Trophoblast cell (in vitro differentiated cells and primary cell): ENCODE results near the gene RAF1.
A peak's percentile ranks its signal among the peaks of the same experiment; 100 is the strongest.

Experiments
- DNase-seq, 2 donors: peaks; one replicate each; pipeline ENCODE4 v3.0.0-alpha.2; 2016
- H2AFZ ChIP-seq: 2 replicates; pipeline ENCODE4 v1.6.1; 2013; ENCODE audit warnings: low read length, moderate library complexity, mild to moderate bottlenecking; ENCODE audit not compliant: insufficient read depth, poor library complexity
- H2AK5ac ChIP-seq: 2 replicates; pipeline ENCODE4 v1.6.1; 2013; ENCODE audit warnings: mild to moderate bottlenecking, low read length
- H2BK120ac ChIP-seq: 2 replicates; pipeline ENCODE4 v1.6.1; 2013; ENCODE audit warnings: low read length, mild to moderate bottlenecking, moderate library complexity; ENCODE audit not compliant: insufficient read depth, poor library complexity
- H2BK12ac ChIP-seq: 2 replicates; pipeline ENCODE4 v1.6.1; 2013; ENCODE audit warnings: mild to moderate bottlenecking, low read length, moderate library complexity
- H2BK5ac ChIP-seq: 2 replicates; pipeline ENCODE4 v1.6.1; 2013; ENCODE audit warnings: low read length, low read depth, moderate library complexity, mild to moderate bottlenecking; ENCODE audit not compliant: poor library complexity
- H3K14ac ChIP-seq: 2 replicates; pipeline ENCODE4 v1.6.1; 2013; ENCODE audit warnings: mild to moderate bottlenecking, low read length
- H3K18ac ChIP-seq: 2 replicates; pipeline ENCODE4 v1.6.1; 2013; ENCODE audit warnings: mild to moderate bottlenecking, low read length
- H3K23ac ChIP-seq: 2 replicates; pipeline ENCODE4 v1.6.1; 2013; ENCODE audit warnings: low read length
- H3K27ac ChIP-seq: 2 replicates; pipeline ENCODE4 v1.5.1; 2013; ENCODE audit warnings: low read depth, mild to moderate bottlenecking, inconsistent platforms, low read length, moderate library complexity
- H3K27me3 ChIP-seq: 2 replicates; pipeline ENCODE4 v1.6.1; 2013; ENCODE audit warnings: inconsistent platforms, mild to moderate bottlenecking, low read length, moderate library complexity; ENCODE audit not compliant: insufficient read depth
- H3K36me3 ChIP-seq, 2 experiments: 1 replicate in 1 of 2; 2 replicates in 1 of 2; pipeline ENCODE4 v1.6.1; 2013; ENCODE audit warnings: low read length in 2 of 2, mild to moderate bottlenecking in 2 of 2, moderate library complexity in 1 of 2; ENCODE audit not compliant: insufficient read depth in 2 of 2, control insufficient read depth in 1 of 2
- H3K4ac ChIP-seq: 2 replicates; pipeline ENCODE4 v1.6.1; 2013; ENCODE audit warnings: low read depth, mild to moderate bottlenecking, low read length, moderate library complexity
- H3K4me1 ChIP-seq, 2 experiments: 1 replicate in 1 of 2; 2 replicates in 1 of 2; pipeline ENCODE4 v1.6.1; 2013; ENCODE audit warnings: low read length in 2 of 2, mild to moderate bottlenecking in 2 of 2, moderate library complexity in 1 of 2; ENCODE audit not compliant: insufficient read depth in 2 of 2, control insufficient read depth in 1 of 2
- H3K4me2 ChIP-seq: 2 replicates; pipeline ENCODE4 v1.6.1; 2013; ENCODE audit warnings: inconsistent platforms, mild to moderate bottlenecking, low read length, moderate library complexity
- H3K4me3 ChIP-seq: 2 replicates; pipeline ENCODE4 v1.5.1; 2013; ENCODE audit warnings: mild to moderate bottlenecking, low read depth, low read length, inconsistent platforms
- H3K79me1 ChIP-seq: one replicate; pipeline ENCODE4 v1.6.1; 2013; ENCODE audit warnings: low read length
- H3K79me2 ChIP-seq: 2 replicates; pipeline ENCODE4 v1.6.1; 2013; ENCODE audit warnings: low read length, mild to moderate bottlenecking; ENCODE audit not compliant: control insufficient read depth, insufficient read depth, poor library complexity
- H3K9ac ChIP-seq: 2 replicates; pipeline ENCODE4 v1.6.1; 2013; ENCODE audit warnings: mild to moderate bottlenecking, low read length
- H3K9me3 ChIP-seq: 2 replicates; pipeline ENCODE4 v1.6.1; 2013; ENCODE audit warnings: low read depth, mild to moderate bottlenecking, control low read depth, inconsistent platforms, low read length; ENCODE audit not compliant: insufficient read depth
- H4K12ac ChIP-seq: 2 replicates; pipeline ENCODE4 v1.6.1; 2013; ENCODE audit warnings: low read depth, mild to moderate bottlenecking, low read length, moderate library complexity
- H4K8ac ChIP-seq: 2 replicates; pipeline ENCODE4 v1.6.1; 2013; ENCODE audit warnings: low read depth, mild to moderate bottlenecking, low read length, moderate library complexity
- H4K91ac ChIP-seq: one replicate; pipeline ENCODE4 v1.6.1; 2013; ENCODE audit warnings: low read depth, mild to moderate bottlenecking, low read length, moderate library complexity
- WGBS: extraction: QIAGEN DNeasy Blood & Tissue Kit; methylation state at CpG from one replicate; pipeline ENCODE4 v1.1.7; 2013; ENCODE audit warnings: missing lambda C conversion rate; ENCODE audit not compliant: insufficient read length, insufficient coverage; ENCODE audit errors: extremely low coverage; 5-methylcytosine and 5-hydroxymethylcytosine counted together

Gene RAF1

DNA sequence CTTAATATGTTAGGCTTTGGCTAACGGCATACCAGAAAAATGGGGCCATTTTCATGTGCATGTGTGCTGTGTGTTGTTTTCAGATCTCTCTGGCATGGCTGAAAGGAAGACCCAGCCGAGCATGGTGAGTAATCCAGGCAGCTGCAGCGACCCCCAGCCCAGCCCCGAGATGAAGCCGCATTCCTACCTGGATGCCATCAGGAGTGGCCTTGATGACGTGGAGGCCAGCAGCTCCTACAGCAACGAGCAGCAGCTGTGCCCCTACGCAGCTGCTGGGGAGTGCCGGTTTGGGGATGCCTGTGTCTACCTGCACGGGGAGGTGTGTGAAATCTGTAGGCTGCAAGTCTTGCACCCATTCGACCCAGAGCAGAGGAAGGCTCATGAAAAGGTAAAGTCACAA lies 91.9 kb downstream of the RAF1 start:
- whole genome bisulfite sequencing: no CpG with 5 or more reads among the region's 11 CpGs
- no peak overlapping the region for H2AFZ ChIP-seq
- no peak overlapping the region for H3K9ac ChIP-seq

DNA sequence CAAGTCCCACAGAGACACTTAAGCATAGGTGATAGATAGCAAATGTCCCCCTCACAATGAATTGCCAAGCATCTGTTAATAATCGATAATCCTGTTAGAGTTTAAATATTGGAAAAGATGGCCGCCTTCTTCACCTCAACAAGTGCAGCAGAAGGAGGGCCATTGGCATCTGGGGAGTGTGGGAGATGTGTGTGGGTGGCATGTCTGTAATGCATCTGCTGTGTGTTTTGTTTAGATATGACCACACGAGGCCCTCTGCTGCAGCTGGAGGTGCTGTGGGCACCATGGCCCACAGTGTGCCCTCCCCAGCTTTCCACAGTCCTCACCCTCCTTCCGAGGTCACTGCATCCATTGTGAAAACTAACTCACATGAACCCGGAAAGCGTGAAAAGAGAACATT lies 94.1 kb downstream of the RAF1 start:
- no peaks in the 10 kb centered on the region for H3K79me1 ChIP-seq
- no peak overlapping the region for H2AFZ ChIP-seq
- no peak overlapping the region for H2AK5ac ChIP-seq
- H3K4me2 ChIP-seq: no peak overlapping the region
- H3K79me2 ChIP-seq: peaks cover 6% of the 10 kb centered on the region
- H3K27ac ChIP-seq: no peak overlapping the region
- H4K8ac ChIP-seq: no peak overlapping the region
- no peak overlapping the region for H3K4ac ChIP-seq
- H3K4me3 ChIP-seq: no peak overlapping the region
- no peak overlapping the region for H2BK12ac ChIP-seq
- no peak overlapping the region for H4K91ac ChIP-seq
- no peak overlapping the region for H3K23ac ChIP-seq
- H3K18ac ChIP-seq: no peak overlapping the region
- H3K4me1 ChIP-seq: peaks cover 0 to 3% of the 10 kb centered on the region in 2 experiments
- no peak for DNase-seq
- no peaks in the 10 kb centered on the region for H3K27me3 ChIP-seq
- no peak overlapping the region for H3K9ac ChIP-seq
- no CpG with 5 or more reads among the region's 6 CpGs for WGBS
- no peak overlapping the region for H3K14ac ChIP-seq
- peaks cover 42% of the 10 kb centered on the region in 2 experiments for H3K36me3 ChIP-seq
- no peaks in the 10 kb centered on the region for H3K9me3 ChIP-seq
- no peak overlapping the region for H2BK120ac ChIP-seq
- H4K12ac ChIP-seq: no peak overlapping the region
- no peak overlapping the region for H2BK5ac ChIP-seq

More for the DNA sequence above, 91.9 kb downstream of the RAF1 start:
- H3K27me3 ChIP-seq: no peaks in the 10 kb centered on the region
- H2BK5ac ChIP-seq: no peak overlapping the region
- no peak overlapping the region for H3K4me2 ChIP-seq
- no peak overlapping the region for H3K4ac ChIP-seq
- peaks cover 53 to 62% of the 10 kb centered on the region in 2 experiments for H3K36me3 ChIP-seq
- H3K79me2 ChIP-seq: no peaks in the 10 kb centered on the region
- H3K27ac ChIP-seq: no peak overlapping the region
- no peak overlapping the region for H3K23ac ChIP-seq
- H2BK12ac ChIP-seq: no peak overlapping the region
- no peaks in the 10 kb centered on the region for H3K79me1 ChIP-seq
- H2AK5ac ChIP-seq: no peak overlapping the region
- H3K4me1 ChIP-seq: no peaks in the 10 kb centered on the region
- no peak overlapping the region for H4K12ac ChIP-seq
- no peak overlapping the region for H3K4me3 ChIP-seq
- H4K91ac ChIP-seq: no peak overlapping the region
- H3K9me3 ChIP-seq: no peaks in the 10 kb centered on the region
- H3K14ac ChIP-seq: no peak overlapping the region
- H4K8ac ChIP-seq: no peak overlapping the region
- no peak overlapping the region for H2BK120ac ChIP-seq
- DNase-seq: peak; percentile 92 to 94
- H3K18ac ChIP-seq: no peak overlapping the region

DNA sequence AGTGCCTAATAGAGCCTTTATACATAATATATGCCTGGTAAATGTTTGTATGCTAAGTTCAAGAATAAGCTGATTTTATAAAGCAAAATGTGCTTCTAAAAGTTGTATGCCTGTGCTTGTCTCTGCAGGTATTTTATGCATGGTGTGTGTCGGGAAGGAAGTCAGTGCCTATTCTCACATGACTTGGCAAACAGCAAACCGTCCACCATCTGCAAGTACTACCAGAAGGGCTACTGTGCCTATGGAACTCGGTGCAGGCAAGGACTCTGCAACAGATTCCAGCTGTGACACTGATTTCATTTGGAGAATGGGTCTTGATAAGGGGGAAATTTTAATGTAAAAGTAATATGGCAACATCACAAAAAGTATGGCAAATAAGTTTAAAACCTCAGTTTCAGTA lies 95.2 kb downstream of the RAF1 start:
- Histone ChIP-seq H3K27me3 (no peaks in the 10 kb centered on the region), H3K79me1 (no peaks in the 10 kb centered on the region), H4K12ac (no peak overlapping the region), H3K4ac (no peak overlapping the region), H2AFZ (no peak overlapping the region), H3K14ac (no peak overlapping the region), H3K9ac (no peak overlapping the region), H4K8ac (no peak overlapping the region), H3K23ac (no peak overlapping the region), H2AK5ac (no peak overlapping the region), H3K9me3 (no peaks in the 10 kb centered on the region), H3K27ac (no peak overlapping the region), H3K4me3 (no peak overlapping the region), H2BK120ac (no peak overlapping the region), H2BK12ac (no peak overlapping the region), H3K18ac (no peak overlapping the region), H3K36me3 (peaks cover 31% of the 10 kb centered on the region in 2 experiments), H3K79me2 (peaks cover 6% of the 10 kb centered on the region), H2BK5ac (no peak overlapping the region), H3K4me1 (peaks cover 0 to 3% of the 10 kb centered on the region in 2 experiments), H3K4me2 (no peak overlapping the region), H4K91ac (no peak overlapping the region)
- no peak for DNase-seq
- WGBS: no CpG with 5 or more reads among the region's 3 CpGs

DNA sequence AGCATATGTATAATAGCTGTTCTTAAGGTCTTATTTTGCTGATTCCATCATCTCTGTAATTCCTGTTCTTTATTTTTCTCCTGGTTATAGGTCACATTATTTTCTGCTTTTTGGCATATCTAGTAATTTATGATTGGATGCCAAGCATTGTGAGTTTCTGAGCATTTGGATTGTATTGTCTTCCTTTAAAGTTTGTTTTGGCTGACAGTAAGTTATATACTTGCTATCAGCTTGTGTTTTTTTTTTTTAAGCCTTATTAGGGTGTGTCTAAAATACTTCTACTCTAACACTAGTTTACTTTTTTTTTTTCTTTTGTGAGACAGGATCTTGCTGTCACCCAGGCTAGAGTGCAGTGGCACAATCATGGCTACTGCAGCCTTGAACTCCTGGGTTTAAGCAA lies 96.9 kb downstream of the RAF1 start:
- Histone ChIP-seq H3K79me2 (peaks cover 8% of the 10 kb centered on the region), H3K4me3 (no peak overlapping the region), H2BK120ac (no peak overlapping the region), H3K9me3 (no peaks in the 10 kb centered on the region), H2BK5ac (no peak overlapping the region), H3K9ac (no peak overlapping the region), H3K18ac (no peak overlapping the region), H3K27me3 (no peaks in the 10 kb centered on the region), H3K27ac (no peak overlapping the region), H4K91ac (no peak overlapping the region), H4K12ac (no peak overlapping the region), H3K4ac (no peak overlapping the region), H3K14ac (no peak overlapping the region), H3K4me2 (no peak overlapping the region), H3K4me1 (peaks cover 4 to 14% of the 10 kb centered on the region in 2 experiments), H3K36me3 (peaks cover 17 to 19% of the 10 kb centered on the region in 2 experiments), H2AFZ (no peak overlapping the region), H2AK5ac (no peak overlapping the region), H3K23ac (no peak overlapping the region), H3K79me1 (no peaks in the 10 kb centered on the region), H4K8ac (no peak overlapping the region), H2BK12ac (no peak overlapping the region)
- no peak for DNase-seq
